ENCODE measurements around the gene ATAD1. TPM values are rescaled to one million over a fixed set of nuclear protein-coding genes. Genes with fewer than 3 reads are reported as not detected.
"Not testable (repeated sequence)": the region's sequence is repeated elsewhere in the genome, so short reads cannot be mapped to it uniquely, and the experiment has no call there.

The ATAD1 gene
- total RNA-seq, 2 experiments from 2014 or later: 39.4 to 42.8 TPM

DNA sequence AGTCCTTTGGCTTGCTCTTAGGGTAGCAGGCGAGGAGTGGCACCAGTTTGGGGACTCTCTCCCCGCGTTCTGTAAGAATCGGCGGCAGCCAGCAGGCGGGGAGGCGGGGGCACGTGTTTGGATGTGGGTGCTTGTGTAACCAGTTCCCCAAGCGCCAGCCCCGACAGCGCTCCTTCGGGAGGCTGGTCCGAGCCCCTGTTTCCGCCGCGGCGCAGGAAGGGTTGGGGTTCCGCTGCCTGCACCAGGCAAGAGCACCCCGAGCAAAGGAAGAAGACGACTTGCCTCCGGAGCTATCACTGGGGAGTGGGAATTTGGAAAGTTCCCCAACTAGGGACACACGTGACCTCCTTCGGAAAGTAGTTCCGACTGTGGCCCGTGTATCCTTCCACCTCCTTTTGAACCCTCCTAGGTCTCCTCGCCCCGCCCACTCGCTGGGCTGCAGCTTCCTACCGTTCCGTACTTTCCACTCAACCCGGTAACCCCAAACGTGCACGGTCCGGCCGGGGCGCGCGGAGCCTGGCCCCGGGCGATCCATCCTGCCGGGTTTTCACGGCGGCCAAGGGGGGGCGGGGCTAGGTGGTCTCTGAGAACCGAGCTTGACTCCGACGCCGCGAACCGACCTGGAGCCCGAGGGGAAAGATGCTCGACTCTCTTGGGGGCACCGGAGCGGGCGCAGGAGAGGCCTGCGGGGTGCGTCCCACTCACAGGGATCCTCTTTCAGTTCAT is 44.1 kb upstream of the ATAD1 start:
- Mint-ChIP-seq H3K36me3 (peaks cover 12% of the 10 kb centered on the region), H3K27ac (peak overlapping the region; percentile 94), H3K9me3 (no peaks in the 10 kb centered on the region), H3K4me3 (peak overlapping the region; percentile 90), H3K4me1 (ENCODE audit: low read depth) (peaks cover 33% of the 10 kb centered on the region), H3K27me3 (no peaks in the 10 kb centered on the region)
- intact Hi-C loops (cut with micrococcal nuclease): loop anchor here (1.0 to 10.0 kb wide), 13 partner anchors 44 to 1390 kb away; partner anchors contain the start of genes ATAD1, FAS, LIPA and PAPSS2
- peak; percentile 96 for DNase-seq
- ChIA-PET CTCF (interaction anchor here (0.6 to 3.6 kb wide), 18 partner anchors 12 to 720 kb away, joined by 3 to 34 read pairs (median 4); partner anchors contain the start of gene ATAD1), POLR2A (interaction anchor here (0.7 to 4.9 kb wide), 11 partner anchors 10 to 721 kb away, joined by 3 to 33 read pairs (median 5); partner anchors contain the start of genes ATAD1, MINPP1 and RNLS)

DNA sequence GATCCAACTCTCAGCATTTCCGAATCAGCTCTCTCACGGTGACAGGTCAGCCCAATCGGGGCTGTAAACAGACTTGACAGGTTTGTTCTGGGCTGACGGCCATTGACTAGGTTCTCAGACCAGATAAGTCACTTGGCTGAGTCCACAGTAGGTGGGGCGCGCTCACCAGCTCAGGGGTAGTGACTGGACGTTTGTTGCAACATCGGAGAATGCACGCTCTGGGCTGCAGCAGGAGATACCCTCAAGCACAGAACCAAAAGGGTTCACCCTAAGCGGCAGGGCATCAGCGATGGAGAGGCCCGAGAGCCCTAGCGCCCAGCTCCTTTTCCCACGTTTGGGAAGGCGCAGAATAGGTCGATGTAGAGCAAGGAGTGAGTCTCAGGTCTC is 43.5 kb upstream of the ATAD1 start:
- CTCF ChIA-PET: interaction anchor here (1.0 to 3.6 kb wide), 10 partner anchors 11 to 721 kb away, joined by 3 to 34 read pairs (median 6); partner anchors contain the start of gene ATAD1
- Mint-ChIP-seq H3K4me1 (ENCODE audit: low read depth) (peaks cover 29% of the 10 kb centered on the region), H3K27me3 (no peaks in the 10 kb centered on the region), H3K27ac (no peak overlapping the region), H3K36me3 (peaks cover 9% of the 10 kb centered on the region), H3K4me3 (peak overlapping the region; percentile 90), H3K9me3 (no peaks in the 10 kb centered on the region)
- POLR2A ChIA-PET: interaction anchor here (0.7 to 4.3 kb wide), 9 partner anchors 34 to 721 kb away, joined by 3 to 33 read pairs (median 5); partner anchors contain the start of genes ATAD1, MINPP1 and RNLS
- DNase-seq: no peak
- intact Hi-C loops (cut with micrococcal nuclease): loop anchor here (2.0 to 10.0 kb wide), 6 partner anchors 204 to 1391 kb away; partner anchors contain the start of genes LIPA and PAPSS2

DNA sequence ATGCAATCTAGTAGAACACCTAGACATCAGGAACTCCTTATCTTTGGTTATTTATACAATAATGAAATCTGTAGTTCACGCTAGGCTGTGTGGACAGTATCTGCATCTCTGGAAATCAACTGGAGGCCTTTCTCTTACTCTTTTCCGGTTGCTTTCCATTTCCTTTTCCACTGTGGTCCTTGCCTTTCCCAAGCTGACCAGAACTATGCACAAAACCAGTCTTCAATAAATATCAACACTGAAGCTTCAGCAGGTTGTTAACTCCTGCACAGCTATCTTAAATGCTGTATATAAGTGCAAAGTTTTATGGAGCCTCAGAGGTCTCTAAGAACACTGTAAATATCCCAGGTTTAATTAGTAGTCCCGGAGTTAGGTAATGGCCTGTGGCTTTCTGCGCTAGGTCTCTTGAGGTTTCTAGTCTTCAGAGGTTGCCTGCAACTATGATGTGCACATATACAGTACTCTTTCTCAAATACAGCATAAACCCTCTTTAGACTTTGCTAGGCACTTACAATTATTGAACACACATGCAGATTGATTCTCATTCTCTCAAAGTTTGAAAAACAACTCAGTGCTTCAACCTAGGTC is 42.9 kb upstream of the ATAD1 start:
- H3K36me3 Mint-ChIP-seq: peaks cover 9% of the 10 kb centered on the region
- intact Hi-C loops (cut with micrococcal nuclease): loop anchor here (1.0 to 10.0 kb wide), 7 partner anchors 204 to 1391 kb away; partner anchors contain the start of genes LIPA and PAPSS2
- no peaks in the 10 kb centered on the region for H3K9me3 Mint-ChIP-seq
- CTCF ChIA-PET: interaction anchor here (0.6 to 3.6 kb wide), 8 partner anchors 11 to 691 kb away, joined by 3 to 34 read pairs (median 7); partner anchors contain the start of gene ATAD1
- peaks cover 27% of the 10 kb centered on the region for H3K4me1 Mint-ChIP-seq (ENCODE audit: low read depth)
- H3K27ac Mint-ChIP-seq: no peak overlapping the region
- DNase-seq: no peak
- H3K4me3 Mint-ChIP-seq: peak overlapping the region; percentile 90
- no peaks in the 10 kb centered on the region for H3K27me3 Mint-ChIP-seq
- POLR2A ChIA-PET: interaction anchor here (1.1 to 4.3 kb wide), 6 partner anchors 43 to 722 kb away, joined by 3 to 33 read pairs (median 7); partner anchors contain the start of genes ATAD1 and RNLS

DNA sequence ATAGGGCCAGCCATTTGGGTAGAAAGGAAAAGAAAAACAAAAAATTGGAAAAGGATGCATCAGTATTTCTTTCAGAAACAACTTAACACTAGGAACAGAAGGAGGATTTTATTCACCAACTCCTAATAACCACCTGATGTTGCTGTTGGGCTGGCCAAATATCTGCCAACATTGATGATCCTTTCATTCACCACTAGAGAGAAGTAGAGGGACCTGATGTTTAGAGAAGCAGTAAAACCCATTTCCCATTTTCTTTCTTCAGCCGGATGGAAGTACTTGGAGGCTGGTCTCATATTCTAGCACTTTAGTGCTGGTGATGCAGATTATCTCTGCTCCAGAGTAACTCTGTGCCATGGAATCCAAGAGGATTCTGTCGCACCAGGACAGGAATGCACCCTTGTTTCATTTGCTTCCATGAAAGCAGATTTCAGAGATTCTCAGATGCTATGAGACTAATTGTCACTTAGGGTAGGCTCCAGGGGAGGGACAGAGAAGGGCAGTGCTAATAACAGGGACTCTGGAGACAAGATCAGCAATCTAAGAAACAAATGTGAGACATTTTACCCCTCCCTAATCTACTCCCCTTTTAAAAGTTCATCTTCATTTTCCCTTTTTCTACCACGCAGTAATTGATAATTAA is 42.2 kb upstream of the ATAD1 start:
- no peak overlapping the region for H3K27ac Mint-ChIP-seq
- no peaks in the 10 kb centered on the region for H3K27me3 Mint-ChIP-seq
- no peak overlapping the region for H3K4me3 Mint-ChIP-seq
- CTCF ChIA-PET: interaction anchor here (0.6 to 3.6 kb wide), 6 partner anchors 10 to 691 kb away, joined by 3 to 34 read pairs (median 10); partner anchors contain the start of gene ATAD1
- peak; percentile 31 for DNase-seq
- peaks cover 6% of the 10 kb centered on the region for H3K36me3 Mint-ChIP-seq
- H3K9me3 Mint-ChIP-seq: peaks cover 2% of the 10 kb centered on the region
- POLR2A ChIA-PET: no interaction called here
- intact Hi-C loops (cut with micrococcal nuclease): loop anchor here (1.0 to 10.0 kb wide), 7 partner anchors 203 to 1392 kb away; partner anchors contain the start of genes LIPA and PAPSS2
- peaks cover 24% of the 10 kb centered on the region for H3K4me1 Mint-ChIP-seq (ENCODE audit: low read depth)

DNA sequence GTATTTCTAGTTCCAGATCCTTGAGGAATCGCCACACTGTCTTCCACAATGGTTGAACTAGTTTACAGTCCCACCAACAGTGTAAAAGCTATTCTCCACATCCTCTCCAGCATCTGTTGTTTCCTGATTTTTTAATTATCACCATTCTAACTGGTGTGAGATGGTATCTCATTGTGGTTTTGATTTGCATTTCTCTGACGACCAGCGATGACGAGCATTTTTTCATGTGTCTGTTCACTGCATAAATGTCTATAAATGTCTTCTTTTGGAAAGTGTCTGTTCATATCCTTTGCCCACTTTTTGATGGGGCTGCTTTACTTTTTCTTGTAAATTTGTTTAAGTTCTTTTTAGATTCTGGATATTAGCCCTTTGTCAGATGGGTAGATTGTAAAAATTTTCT is 37.6 kb upstream of the ATAD1 start:
- CTCF ChIA-PET; H3K27me3 Mint-ChIP-seq; H3K27ac Mint-ChIP-seq; DNase-seq; intact Hi-C loops (cut with micrococcal nuclease); H3K9me3 Mint-ChIP-seq; H3K36me3 Mint-ChIP-seq; POLR2A ChIA-PET; H3K4me3 Mint-ChIP-seq: not testable (repeated sequence)
- peaks cover 15% of the 10 kb centered on the region for H3K4me1 Mint-ChIP-seq (ENCODE audit: low read depth)

DNA sequence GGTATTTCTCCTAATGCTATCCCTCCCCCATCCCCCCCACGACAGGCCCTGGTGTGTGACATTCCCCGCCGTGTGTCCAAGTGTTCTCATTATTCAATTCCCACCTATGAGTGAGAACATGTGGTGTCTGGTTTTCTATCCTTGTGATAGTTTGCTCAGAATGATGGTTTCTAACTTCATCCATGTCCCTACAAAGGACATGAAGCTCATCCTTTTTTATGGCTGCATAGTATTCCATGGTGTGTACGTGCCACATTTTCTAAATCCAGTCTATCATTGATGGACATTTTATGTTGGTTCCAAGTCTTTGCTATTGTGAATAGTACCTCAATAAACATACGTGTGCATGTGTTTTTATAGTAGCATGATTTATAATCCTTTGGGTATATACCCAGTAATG is 37.2 kb upstream of the ATAD1 start:
- DNase-seq; H3K36me3 Mint-ChIP-seq; H3K27ac Mint-ChIP-seq; H3K4me3 Mint-ChIP-seq; H3K27me3 Mint-ChIP-seq; POLR2A ChIA-PET; H3K9me3 Mint-ChIP-seq; CTCF ChIA-PET; intact Hi-C loops (cut with micrococcal nuclease): not testable (repeated sequence)
- peaks cover 11% of the 10 kb centered on the region for H3K4me1 Mint-ChIP-seq (ENCODE audit: low read depth)

DNA sequence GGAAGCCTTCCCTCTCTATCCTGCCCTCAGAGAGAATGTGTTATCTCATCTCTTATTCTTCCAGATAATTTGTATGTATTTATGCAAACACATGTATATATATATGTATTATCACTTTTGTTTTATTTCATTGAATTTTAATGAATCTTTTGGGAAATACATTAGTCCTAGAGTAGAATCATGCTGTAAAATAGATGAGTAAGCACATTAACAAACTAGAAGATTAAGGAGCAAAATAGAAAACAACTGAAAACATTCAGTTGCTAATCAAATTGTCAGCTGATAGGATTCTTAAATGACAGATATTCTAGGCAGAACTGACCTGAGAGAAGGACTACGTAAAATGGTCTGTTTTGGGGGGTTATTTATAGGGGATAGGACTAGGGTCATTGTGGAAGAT is 34.1 kb upstream of the ATAD1 start:
- CTCF ChIA-PET: interaction anchor here (4.0 to 4.7 kb wide), 2 partner anchors 537 to 700 kb away, joined by 24 read pairs; no protein-coding TSS in a partner anchor
- no peaks in the 10 kb centered on the region for H3K36me3 Mint-ChIP-seq

DNA sequence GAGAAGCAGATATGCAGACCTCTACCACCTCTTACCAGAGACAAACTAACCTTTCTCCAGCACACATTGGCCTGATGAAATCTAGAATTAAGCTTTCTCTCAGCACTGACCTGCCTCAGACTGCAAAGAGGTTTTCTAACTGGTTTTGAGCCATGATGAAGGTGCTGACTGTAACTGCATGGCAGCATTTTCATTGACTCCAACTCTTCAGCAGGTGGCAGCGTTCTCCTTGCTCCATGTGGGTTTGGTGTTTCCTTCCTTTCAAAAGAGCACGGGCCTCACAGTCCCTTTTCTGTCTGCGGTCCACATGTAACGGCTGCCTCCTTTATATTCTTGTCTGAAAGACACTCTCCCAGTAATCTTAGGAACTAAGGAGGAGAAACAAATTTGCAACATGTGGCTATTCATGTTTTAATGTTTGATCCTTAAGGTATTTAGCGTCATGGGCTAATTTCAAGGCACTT is 32.7 kb upstream of the ATAD1 start:
- Mint-ChIP-seq H3K4me3 (no peak overlapping the region), H3K27ac (no peak overlapping the region), H3K27me3 (no peaks in the 10 kb centered on the region), H3K4me1 (ENCODE audit: low read depth) (peaks cover 8% of the 10 kb centered on the region), H3K9me3 (peaks cover 2% of the 10 kb centered on the region), H3K36me3 (no peaks in the 10 kb centered on the region)
- ChIA-PET CTCF (interaction anchor here (0.6 to 4.7 kb wide), 11 partner anchors 8 to 701 kb away, joined by 3 to 24 read pairs (median 4); partner anchors contain the start of gene ATAD1), POLR2A (no interaction called here)
- DNase-seq: peak; percentile 64
- intact Hi-C loops (cut with micrococcal nuclease): no loop called here

More for the DNA sequence above, 34.1 kb upstream of the ATAD1 start:
- Mint-ChIP-seq H3K27ac (no peak overlapping the region), H3K4me3 (no peak overlapping the region), H3K4me1 (ENCODE audit: low read depth) (peaks cover 8% of the 10 kb centered on the region), H3K27me3 (no peaks in the 10 kb centered on the region), H3K9me3 (peaks cover 2% of the 10 kb centered on the region)
- POLR2A ChIA-PET: interaction anchor here (1.5 kb wide), 1 partner anchor 11 kb away, joined by 3 read pairs; no protein-coding TSS in a partner anchor
- DNase-seq: no peak
- intact Hi-C loops (cut with micrococcal nuclease): no loop called here

DNA sequence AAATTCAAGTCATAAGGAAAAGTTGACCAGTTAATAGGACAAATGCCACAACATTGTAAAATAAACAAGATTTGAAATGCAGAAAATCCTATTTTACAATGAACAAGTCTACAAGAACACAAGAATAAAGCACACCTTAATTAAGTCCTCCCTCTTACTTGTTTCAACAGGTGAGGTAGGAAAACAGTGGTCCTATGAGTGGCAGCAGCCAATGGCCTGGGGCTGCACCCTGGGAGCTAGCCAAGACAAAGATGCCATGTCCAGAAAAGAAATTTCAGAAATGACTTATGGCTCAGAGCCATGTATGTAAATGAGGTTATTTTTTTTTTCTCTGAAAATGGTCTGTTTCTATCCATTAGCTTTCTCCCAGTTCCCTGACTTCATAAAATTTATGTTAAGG is 31.0 kb upstream of the ATAD1 start:
- POLR2A ChIA-PET: no interaction called here

DNA sequence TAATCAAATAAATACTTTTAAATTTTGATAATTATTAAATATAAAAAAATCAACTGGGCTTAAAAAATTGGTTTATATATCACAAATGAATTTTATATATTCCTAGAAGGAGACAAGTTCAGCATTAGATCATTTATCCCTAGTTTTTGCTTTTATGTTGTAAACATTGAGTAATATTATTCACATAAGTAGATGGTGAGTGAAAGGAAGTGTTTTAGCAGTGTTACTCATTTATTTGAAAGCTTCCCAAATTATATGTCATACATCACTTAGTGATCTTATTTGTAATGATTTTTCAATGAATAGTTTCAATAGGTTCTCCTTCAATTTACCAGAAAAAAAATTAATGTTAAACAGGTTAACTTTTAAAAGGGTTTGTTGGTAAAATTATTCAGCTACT is 29.5 kb upstream of the ATAD1 start:
- Mint-ChIP-seq H3K27me3 (no peaks in the 10 kb centered on the region), H3K27ac (no peak overlapping the region), H3K36me3 (no peaks in the 10 kb centered on the region), H3K4me3 (no peak overlapping the region), H3K4me1 (ENCODE audit: low read depth) (peaks cover 4% of the 10 kb centered on the region), H3K9me3 (no peaks in the 10 kb centered on the region)
- POLR2A ChIA-PET: no interaction called here
- CTCF ChIA-PET: no interaction called here
- no peak for DNase-seq
- intact Hi-C loops (cut with micrococcal nuclease): no loop called here

More for the DNA sequence above, 31.0 kb upstream of the ATAD1 start:
- DNase-seq: no peak
- Mint-ChIP-seq H3K27ac (no peak overlapping the region), H3K9me3 (no peaks in the 10 kb centered on the region), H3K27me3 (no peaks in the 10 kb centered on the region), H3K36me3 (no peaks in the 10 kb centered on the region), H3K4me1 (ENCODE audit: low read depth) (peaks cover 4% of the 10 kb centered on the region), H3K4me3 (no peak overlapping the region)
- intact Hi-C loops (cut with micrococcal nuclease): no loop called here
- CTCF ChIA-PET: interaction anchor here (0.7 to 4.7 kb wide), 3 partner anchors 8 to 703 kb away, joined by 3 to 24 read pairs (median 24); no protein-coding TSS in a partner anchor

DNA sequence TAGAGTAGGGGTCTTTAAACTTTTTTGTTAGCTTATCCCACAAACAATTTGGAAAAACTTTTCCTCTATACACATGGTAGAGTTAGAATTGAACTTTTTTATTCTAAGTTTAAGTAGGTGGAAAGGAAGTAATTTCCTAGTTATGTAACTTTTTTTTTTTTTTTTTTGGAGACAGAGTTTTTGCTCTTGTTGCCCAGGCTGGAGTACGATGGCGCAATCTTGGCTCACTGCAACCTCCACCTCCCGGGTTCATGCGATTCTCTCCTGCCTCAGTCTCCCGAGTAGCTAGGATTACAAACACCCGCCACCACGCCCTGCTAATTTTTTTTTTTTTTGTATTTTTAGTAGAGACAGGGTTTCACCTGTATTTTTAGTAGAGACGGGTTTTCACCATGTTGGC is 28.7 kb upstream of the ATAD1 start:
- H3K36me3 Mint-ChIP-seq; intact Hi-C loops (cut with micrococcal nuclease); H3K27ac Mint-ChIP-seq; H3K9me3 Mint-ChIP-seq; H3K4me1 Mint-ChIP-seq (ENCODE audit: low read depth); H3K27me3 Mint-ChIP-seq; H3K4me3 Mint-ChIP-seq; DNase-seq: not testable (repeated sequence)
- POLR2A ChIA-PET: interaction anchor here (0.6 kb wide), 1 partner anchor 542 kb away, joined by 5 read pairs; no protein-coding TSS in a partner anchor
- CTCF ChIA-PET: interaction anchor here (1.0 to 2.0 kb wide), 2 partner anchors 16 to 706 kb away, joined by 3 to 7 read pairs; no protein-coding TSS in a partner anchor

All from activated CD4-positive, alpha-beta memory T cell treated with anti-CD3 and anti-CD28 coated beads for 36 hours (primary cell).